ENCODE data around the gene ACOX3.

ACOX3 gene

DNA sequence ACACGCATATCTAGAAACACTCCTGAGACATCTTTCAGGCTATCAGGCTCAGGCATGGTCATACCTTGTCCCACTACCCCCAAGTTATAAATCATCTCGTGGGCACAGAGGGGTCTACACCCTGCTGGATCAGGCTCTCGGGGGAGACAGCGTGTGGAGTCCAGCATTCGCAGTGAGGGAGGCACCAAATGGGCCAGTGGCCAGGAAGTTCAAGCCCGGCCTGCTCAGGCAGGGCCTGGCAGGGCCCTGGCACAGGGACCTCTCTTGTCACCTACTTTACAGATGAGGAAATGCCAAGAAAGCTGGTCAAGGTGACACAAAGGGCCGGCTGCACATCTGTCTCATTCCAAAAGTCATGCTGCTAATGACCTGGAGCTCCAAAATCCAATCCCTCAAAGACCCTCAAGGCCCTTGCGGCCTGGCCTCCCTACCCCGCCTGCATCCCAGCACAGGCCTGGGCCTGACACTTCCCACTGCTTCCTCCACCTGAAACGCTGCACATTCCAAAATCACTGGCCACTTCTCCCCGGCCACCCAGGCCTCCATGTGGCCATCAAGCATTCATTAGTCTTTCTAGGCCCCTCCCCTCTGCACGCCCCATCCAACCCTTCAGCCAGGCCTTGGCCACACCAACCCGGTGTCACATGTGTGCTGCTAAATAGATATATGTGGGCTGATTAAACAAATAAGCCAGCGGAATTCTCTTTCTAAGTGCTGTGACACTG is 35.6 kb downstream of the ACOX3 start:
- DNase-seq, result no peak

DNA sequence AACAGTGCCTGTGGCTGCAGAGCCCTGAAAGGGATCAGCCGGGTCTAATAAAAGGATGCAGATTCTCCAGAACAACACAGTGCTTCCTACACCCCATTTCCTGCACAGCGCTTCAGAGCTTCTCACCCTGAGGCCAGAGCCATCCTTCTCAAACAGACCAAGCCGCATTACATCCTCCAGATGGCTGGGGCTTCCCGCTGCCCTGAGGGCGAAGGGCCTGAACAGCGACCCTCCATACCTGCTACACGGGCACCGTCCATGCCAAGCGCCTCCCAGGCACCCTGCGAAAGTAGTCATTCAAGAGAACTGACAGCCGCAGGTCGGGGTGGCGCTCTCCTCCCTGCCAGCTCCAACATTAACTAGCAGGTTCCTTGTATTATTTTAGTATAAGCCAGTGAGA is 36.5 kb downstream of the ACOX3 start:
- DNase-seq, result no peak

- no peak for DNase-seq
These were observed 37.3 kb downstream of the ACOX3 start for GRCh38 chr4:8403173-8403753.

- no peak for DNase-seq
These were observed 37.9 kb downstream of the ACOX3 start for GRCh38 chr4:8402640-8403039.

DNA sequence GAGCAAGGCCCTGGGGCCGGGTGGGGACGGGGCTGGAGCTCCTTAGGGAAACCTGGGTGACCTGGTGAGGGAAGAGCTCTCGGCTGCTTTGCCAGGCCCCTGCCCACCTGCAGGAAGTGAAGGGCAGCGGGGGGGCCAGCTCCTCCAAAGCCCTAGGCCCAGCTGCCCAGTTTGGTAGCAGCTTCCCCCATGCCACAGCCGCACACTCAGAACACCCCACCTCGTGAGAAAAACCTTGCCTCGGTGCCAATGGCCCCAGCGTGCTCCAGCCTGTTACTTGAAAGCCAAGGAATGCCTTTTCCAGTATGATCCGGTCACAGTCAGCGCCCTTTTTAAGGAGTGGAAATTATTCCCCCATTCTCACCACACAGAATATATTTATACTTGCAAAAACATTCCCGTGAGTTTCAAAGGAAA is 38.3 kb downstream of the ACOX3 start:
- no peak for DNase-seq

DNA sequence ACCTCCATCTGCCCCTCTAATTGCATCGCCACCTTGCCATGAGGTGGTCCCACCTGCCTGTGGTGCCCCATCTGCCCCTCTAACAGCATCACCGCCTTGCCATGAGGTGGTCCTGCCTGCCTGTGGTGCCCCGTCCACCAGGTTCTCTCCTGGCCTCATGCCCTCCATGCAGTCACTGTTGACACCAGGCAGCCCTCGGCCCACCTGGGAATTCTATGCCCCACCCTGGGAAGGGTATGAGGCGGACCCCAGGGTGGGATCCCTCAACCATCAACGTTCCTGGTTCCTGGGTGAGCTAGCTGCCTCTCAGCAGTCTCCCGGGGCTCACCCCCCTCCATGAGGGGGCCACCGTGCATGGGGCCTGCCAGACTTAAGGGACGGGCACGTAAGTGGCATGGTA is 38.9 kb downstream of the ACOX3 start:
- no peak for DNase-seq

DNA sequence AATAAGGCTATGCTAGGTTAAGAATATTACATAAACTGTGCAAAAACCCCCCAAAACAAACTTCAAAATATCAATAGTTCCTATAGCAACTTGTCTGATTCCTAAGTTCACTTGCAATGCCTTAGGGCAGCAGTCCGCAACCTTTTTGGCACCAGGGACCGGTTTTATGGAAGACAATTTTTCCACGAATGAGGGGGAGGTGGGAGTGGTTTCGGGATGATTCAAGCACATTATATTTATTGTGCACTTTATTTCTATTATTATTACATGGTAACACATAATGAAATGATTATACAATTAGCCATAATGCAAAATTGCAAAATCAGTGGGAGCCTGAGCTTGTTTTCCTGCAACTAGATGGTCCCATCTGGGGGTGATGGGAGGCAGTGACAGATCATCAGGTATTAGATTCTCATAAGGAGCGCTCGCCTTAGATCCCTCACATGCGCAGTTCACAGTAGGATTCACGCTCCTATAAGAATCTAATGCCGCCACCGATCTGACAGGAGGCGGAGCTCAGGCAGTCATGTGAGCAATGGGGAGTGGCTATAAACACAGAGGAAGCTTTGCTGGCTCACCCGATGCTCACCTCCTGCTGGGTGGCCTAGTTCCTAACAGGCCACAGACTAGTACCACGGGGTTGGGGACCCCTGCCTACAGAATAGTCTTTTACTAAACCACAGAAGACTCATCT is 39.7 kb downstream of the ACOX3 start:
- no peak for DNase-seq

DNA sequence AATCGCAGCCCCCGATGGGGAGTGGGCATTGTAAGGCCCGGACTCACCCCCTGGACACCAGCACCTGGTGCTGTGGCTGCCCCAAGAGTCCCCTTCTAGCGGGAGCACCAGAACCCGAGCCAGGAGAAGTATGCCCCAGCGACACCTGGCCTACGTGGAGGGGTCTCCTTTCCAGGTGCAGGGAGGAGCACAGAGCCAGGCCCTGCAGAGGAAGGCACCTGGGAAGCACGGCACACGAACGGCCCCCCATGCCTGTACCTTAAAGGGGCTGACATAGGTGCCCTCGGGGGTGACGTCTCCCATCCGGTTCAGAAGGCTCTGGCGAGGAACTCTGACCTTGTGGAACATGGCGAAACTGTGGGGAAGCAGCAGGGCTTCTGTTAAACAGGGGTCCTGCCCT is 41.2 kb downstream of the ACOX3 start:
- DNase-seq, result no peak

GRCh38 chr4:8398347-8398746 is 42.2 kb downstream of the ACOX3 start:
- DNase-seq, result no peak

DNA sequence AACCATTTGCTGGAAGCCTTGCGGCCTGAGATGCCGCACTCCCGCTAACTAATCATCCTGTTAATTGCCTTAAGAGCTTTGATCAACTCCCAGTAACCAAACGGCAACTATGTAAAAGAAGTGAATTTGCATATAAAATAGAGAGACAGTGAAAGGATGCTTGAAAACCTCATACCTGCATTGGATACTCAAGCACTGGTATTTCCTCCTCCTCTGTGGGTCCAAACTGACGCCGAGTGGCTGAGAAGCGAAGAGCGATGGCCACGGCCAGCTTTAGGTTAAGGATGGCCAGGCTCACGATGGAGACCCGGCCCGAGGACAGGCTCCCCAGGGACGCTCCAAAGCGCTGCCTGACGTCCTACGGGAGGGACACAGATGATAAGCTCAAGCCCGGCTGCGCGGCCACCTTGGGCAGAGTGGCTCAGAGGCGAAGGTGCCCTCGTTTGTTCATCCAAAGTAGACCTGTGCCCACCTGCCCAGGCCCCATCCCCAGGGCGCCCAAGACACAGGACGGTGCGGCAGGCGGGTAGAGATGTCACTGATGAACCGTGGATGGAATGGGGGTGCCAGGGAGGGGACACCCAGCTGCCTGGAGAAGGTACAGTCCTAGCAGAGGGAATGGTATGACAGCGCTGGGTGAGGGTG is 43.6 kb downstream of the ACOX3 start:
- no peak for DNase-seq

- no peak for DNase-seq
These were observed 44.8 kb downstream of the ACOX3 start for GRCh38 chr4:8395504-8396296.

GRCh38 chr4:8394806-8395205 is 45.7 kb downstream of the ACOX3 start:
- DNase-seq, result no peak

DNA sequence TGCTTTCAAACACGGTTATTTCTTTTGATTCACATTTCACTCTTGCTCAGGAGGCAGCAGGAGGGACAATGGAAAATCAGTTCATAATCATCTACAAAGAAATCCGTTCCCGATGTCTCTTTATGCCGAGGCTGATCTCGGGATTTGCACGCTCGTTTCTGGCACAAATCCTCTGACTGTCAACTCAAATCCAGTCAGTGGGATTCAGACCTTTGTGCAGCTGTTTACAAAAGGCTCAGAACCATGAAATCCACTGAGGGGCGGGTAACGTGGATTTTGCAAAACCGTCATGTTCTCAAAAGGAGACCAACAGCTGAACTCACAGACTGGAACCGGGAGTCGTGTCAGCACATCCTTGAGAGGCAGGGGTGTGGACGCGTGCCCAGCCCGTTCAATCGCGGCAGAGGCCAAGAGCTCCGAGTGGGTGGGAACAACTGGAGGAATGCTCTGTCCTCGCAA is 46.4 kb downstream of the ACOX3 start:
- no peak for DNase-seq

- no peak for DNase-seq
These were observed 46.9 kb downstream of the ACOX3 start for GRCh38 chr4:8393593-8394038.

- DNase-seq, result no peak
These were observed 47.8 kb downstream of the ACOX3 start for GRCh38 chr4:8392591-8393190.

GRCh38 chr4:8391972-8392371 is 48.6 kb downstream of the ACOX3 start:
- DNase-seq, result no peak

DNA sequence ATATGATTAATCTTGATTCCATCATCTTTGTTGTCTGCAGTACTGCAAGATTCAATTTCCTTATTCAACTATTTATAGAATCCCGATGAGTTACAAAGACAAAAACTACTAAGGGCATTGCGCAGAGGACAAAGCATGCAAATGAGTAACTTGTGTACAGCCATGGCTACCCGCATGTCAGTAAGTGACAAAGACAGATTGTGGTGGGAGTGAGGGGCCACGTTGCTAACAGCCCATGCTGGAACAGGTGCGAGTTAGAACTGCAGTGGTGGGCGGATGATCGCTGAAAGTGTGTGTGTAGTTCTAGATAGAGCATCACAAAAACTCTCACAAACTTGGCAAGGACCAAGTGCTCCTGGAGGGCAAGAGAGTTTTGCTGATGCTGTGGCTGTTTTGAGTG is 49.5 kb downstream of the ACOX3 start:
- DNase-seq, result no peak

GRCh38 chr4:8390577-8390976 is 49.9 kb downstream of the ACOX3 start:
- no peak for DNase-seq

GRCh38 chr4:8388528-8388870 is 52.0 kb downstream of the ACOX3 start:
- DNase-seq, result no peak

GRCh38 chr4:8387615-8388527 is 52.7 kb downstream of the ACOX3 start:
- no peak for DNase-seq

DNA sequence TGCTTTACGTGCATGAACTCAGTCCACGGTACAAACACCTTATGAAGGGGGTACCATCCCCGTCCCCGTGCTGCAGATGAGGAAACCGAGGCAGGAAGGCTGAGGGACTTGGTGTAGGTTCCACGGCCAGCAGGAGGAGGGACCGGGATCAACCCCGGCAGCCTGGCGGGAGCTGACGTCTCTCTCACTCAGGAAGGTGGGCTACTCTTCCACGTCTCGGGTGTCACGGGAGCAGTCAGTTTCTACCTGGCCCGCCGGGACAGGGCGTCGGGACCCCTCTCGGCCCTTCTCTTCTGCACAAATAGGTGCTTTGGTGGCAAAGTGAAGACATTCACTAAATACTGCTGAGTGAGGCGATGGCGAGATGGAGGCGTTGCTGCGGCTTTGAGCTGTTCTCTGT is 53.3 kb downstream of the ACOX3 start:
- no peak for DNase-seq

Measured in activated gamma-delta T cell (primary cell).